Astrocyte (in vitro differentiated cells and primary cell): ENCODE measurements around the gene ACSM6.

Experiments used
- EZH2 ChIP-seq: IDR thresholded peaks from 2 replicates; pipeline ENCODE4 v1.6.1; 2012; ENCODE audit warnings: mild to moderate bottlenecking, low read length, inconsistent platforms; ENCODE audit not compliant: insufficient read depth
- TF ChIP-seq, protein P1 (sequence below): IDR thresholded peaks from 2 replicates; pipeline ENCODE4 v1.5.1; 2011; ENCODE audit warnings: low read depth, mild to moderate bottlenecking, inconsistent platforms, low read length, moderate library complexity; ENCODE audit not compliant: insufficient read depth

GRCh38 chr10:95250856-95251255 lies 56.8 kb downstream of the ACSM6 start:
- TF ChIP-seq, protein P1, sequence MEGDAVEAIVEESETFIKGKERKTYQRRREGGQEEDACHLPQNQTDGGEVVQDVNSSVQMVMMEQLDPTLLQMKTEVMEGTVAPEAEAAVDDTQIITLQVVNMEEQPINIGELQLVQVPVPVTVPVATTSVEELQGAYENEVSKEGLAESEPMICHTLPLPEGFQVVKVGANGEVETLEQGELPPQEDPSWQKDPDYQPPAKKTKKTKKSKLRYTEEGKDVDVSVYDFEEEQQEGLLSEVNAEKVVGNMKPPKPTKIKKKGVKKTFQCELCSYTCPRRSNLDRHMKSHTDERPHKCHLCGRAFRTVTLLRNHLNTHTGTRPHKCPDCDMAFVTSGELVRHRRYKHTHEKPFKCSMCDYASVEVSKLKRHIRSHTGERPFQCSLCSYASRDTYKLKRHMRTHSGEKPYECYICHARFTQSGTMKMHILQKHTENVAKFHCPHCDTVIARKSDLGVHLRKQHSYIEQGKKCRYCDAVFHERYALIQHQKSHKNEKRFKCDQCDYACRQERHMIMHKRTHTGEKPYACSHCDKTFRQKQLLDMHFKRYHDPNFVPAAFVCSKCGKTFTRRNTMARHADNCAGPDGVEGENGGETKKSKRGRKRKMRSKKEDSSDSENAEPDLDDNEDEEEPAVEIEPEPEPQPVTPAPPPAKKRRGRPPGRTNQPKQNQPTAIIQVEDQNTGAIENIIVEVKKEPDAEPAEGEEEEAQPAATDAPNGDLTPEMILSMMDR: no peak
- TF ChIP-seq EZH2: no peak
